HG03064 (cell line): ENCODE measurements around the gene MAL.

Source experiments
- ATAC-seq: cut with Tn5 transposase; IDR thresholded peaks from one replicate; pipeline ENCODE4 v1.9.1; 2021; ENCODE audit warnings: low read depth; ENCODE audit not compliant: unreplicated experiment

MAL gene

GRCh38 chr2:95014126-95014708 is 11.3 kb upstream of the MAL start:
- no peak for ATAC-seq

DNA sequence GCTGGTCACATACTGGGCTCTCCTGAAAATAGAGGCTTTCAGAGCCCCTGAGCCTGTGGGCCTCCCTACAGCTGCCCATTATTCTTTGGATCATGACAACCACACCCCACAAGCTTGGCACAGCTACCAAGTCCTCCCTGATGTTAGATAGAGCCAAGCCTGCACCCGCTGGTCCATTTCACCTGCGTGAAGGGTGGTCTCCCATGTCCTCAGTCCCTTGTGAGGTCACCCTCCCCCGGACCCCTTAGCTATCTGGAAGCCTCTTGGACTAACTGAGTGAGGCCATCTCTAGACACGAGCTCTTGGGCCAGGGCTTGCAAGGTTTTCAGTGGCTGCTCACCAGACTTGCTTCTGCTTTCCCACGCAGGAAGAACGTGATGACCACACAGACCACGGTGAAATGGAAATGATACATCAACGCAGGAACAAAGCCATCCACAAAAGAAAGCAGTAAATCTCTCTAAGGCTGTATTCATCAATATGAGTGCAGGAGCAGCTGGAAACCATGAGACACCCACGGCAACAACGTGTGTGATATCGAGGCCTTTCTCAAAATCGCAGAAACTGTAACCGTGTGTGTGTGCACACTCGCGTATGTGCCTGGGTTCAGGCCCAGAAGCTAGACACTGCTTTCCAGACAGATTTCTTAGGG is 10.1 kb upstream of the MAL start:
- no peak for ATAC-seq

- no peak for ATAC-seq
Observed at GRCh38 chr2:95016616-95017015, 8.9 kb upstream of the MAL start.

GRCh38 chr2:95017071-95017501 is 8.4 kb upstream of the MAL start:
- ATAC-seq, result no peak

- ATAC-seq, result no peak
Observed at GRCh38 chr2:95017836-95018235, 7.7 kb upstream of the MAL start.

DNA sequence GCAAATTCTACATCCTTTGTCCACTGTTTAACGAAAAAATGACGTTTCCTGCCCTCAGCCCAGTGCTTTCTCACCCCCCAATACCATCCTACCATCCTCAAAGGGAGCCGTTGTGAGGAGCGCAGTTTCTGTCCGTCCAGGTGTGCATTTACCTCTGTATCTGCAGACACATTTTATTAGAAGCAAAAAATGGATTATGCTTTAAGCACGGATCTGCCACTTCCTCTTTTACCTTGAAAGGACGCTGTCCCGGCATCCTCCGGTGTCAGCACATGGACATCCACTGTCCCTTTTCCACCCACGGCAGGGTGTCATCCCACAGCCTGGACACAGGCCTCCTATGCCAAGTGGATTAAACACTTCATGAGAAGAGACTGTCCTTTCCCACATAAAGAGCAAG is 7.2 kb upstream of the MAL start:
- no peak for ATAC-seq

GRCh38 chr2:95018861-95019550 is 6.5 kb upstream of the MAL start:
- ATAC-seq, result no peak

DNA sequence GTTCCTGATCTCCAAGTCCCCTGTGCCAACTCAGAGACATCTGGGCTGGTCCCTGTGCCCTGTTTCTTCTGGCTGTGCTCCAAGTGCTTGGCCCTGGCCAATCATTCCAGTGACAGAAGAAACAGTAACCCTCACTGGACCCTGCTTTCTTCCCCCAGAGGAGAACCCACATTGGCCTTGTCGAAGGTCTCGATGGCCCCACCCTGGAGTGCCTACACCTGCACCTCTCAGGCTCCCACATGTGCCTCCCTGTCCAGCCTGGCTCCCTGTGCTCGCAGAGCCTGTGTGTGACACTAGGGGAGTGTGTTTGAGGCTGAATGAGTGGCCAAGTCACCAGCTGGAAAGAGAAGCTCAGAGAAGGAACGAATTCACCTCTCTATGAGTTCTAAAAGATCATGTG is 5.9 kb upstream of the MAL start:
- no peak for ATAC-seq

DNA sequence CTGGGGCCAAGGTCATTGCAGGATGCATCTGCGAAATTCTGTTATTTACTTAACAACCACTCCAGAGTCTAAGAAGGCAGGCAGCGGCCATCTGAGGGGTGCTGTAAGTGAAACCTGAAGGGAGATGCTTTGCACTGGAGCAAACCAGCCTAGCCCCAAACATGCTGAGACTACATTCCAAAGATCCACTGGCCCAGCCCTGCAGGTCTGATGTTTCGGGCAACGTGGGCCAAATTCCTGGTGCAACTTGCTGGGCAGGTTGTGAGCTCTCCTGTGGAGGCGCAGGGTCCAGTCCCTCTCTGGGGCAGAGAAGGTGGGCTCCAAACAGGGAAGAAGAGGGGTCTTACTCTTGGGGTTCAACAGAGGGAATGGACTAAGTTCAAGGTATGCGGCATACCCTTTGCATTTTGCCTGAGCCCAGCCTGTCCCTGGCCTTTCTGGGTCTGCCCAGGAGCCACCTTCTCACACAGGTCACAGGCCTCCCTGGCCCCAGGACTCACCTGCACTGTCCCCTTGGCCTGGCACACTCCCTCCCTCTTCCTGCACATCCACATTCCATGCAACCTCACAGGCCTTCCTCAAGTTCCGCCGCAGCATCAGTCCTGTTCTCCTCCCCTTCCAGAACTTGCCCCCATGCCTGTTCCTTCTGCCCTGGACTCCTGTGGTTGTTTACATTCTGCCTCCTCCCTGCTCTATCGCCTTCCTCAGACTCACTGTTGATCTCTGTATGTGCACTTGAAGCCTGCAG is 5.1 kb upstream of the MAL start:
- ATAC-seq, result no peak

GRCh38 chr2:95021023-95021416 is 4.5 kb upstream of the MAL start:
- no peak for ATAC-seq

- no peak for ATAC-seq
Observed at GRCh38 chr2:95021847-95022246, 3.7 kb upstream of the MAL start.

- peak; percentile 93 for ATAC-seq
Observed at GRCh38 chr2:95022309-95023221, 2.9 kb upstream of the MAL start.

DNA sequence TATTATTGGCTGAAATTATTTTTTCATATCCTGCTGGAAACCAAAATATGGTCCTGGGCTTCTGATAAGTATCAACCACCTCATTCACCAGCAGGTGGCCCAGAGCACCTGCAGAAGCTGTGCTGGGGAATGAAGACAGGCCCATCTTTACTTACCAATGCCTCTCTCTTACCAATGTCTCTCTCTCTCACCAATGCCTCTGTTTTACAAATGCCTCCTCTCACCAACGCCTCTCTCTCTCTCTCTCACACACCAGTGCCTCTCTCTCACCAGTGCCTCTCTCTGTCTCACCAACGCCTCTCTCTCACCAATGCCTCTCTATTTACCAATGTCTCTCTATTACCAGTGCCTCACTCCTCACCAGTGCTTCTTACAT is 2.3 kb upstream of the MAL start:
- ATAC-seq, result no peak

- ATAC-seq, result no peak
Observed at GRCh38 chr2:95024371-95024770, 1.1 kb upstream of the MAL start.

DNA sequence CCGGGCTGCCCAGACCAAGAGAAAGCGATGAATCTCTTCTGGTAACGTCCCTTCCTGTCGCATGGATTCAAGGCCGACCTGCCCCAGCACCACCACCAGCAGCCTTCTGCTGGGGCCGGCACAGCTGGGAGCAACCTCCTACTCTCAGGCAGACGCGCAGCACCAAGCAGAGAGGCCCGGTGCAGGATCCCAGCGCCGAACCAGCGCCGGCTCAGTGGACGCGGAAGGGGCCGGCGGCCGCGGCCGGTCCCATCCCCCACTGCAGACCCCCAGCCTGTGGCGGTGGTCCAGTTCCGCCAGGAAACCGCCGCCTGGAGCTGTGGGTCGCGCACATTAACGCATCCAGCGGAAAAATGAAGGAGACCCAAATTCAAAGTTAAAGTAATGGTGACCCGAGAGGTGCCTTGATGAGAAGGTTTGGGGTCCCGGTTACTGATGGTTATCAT is 525 bp upstream of the MAL start:
- ATAC-seq, result no peak

GRCh38 chr2:95026471-95027368 is 1.2 kb downstream of the MAL start:
- ATAC-seq, result no peak

DNA sequence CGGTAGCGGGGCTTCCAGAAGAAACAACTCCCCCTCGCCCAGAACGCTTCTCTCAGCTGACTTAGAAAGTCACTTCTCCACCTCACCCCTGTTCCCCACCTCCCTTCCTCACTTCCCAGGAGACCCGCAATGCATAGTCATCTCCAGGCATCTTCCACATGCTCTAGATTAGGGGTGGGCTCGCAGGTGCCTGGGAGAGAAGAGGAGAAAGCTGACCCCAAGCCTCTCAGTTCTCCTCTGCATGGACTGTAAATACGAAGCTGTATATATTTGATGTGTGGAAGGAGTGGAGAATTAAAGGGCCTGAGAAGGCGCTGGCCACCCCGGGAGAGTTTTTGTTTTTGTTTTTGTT is 1.8 kb downstream of the MAL start:
- ATAC-seq, result no peak

DNA sequence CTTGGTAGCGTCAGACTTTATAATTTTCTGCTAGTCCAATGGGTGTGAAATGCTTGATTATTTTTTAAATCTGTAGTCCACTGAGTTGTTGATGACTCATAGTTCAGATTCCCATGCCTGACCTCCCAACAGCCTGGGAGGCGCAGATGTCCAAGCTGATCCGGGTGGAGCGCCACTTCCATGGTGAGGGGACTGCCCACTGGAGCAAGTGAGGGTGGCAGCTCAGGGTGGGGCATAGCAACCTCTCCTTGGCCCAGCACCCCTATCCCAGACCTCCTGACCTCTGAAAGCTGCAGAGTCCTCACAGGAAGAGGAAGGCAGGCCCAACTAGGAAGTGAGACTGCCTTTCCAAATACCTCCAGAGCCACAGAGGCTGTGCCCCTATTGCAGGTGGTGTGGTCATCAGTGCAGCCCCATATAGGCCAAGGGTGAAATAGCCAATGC is 4.4 kb downstream of the MAL start:
- ATAC-seq, result no peak

DNA sequence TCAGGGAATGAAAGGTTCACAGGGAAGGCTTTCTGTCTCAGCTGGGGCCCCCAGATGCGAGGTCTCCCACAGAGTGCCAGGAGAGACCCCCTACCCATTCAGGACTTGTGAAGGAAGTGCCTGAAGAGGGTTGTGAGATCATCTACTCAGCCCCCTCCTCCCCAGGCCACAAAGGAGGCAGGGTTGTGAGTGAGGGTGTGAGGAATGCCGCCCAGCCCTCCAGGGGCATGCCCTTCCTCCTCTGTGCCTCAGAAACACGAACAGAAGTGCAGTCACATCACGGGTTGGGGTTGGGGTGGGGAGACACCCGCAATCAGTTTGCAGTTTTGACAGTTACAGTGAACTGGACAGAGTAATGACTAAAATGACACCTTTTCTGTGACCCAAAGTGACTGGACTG is 5.0 kb downstream of the MAL start:
- ATAC-seq, result no peak
